K562 (cell line): ENCODE data around the gene SCFD1. TPM values are rescaled to one million over a fixed set of nuclear protein-coding genes. Genes with fewer than 3 reads are reported as not detected.
"Not testable (repeated sequence)": the region's sequence is repeated elsewhere in the genome, so short reads cannot be mapped to it uniquely, and the experiment has no call there.

Source experiments
- ATAC-seq: fragments of 200-7000 bp; cut with Tn5 transposase; 3 replicates; pipeline ENCODE4 v1.9.1; 2020; ENCODE audit warnings: moderate library complexity
- BruUV-seq: library from RNA; stranded (reverse); fragments of 400-500 nt; replicated peaks from 2 replicates; lab custom pipeline; 2021; lab: Mats Ljungman, UMichigan
- CTCF ChIA-PET: fragments of 300-600 bp; formaldehyde crosslinking; extraction: SDS; loops from one replicate; lab custom pipeline; 2021; ENCODE audit warnings: low intra/inter-chr PET ratio; lab: Yijun Ruan, JAX
- POLR2A ChIA-PET: fragments of 300-600, 350-650 bp; sonication (Branson Sonifier 250); formaldehyde crosslinking; extraction: SDS; loops from one replicate; lab custom pipeline; 2021; ENCODE audit warnings: antibody characterized with exemption, inconsistent platforms; lab: Yijun Ruan, JAX
- DNase-seq, 4 experiments: peaks; one replicate each; pipeline versions ENCODE4 v3.0.0 to v3.0.0-alpha.2; 2011 to 2018; ENCODE audit warnings: low spot score in 3 of 4, mixed read lengths in 3 of 4; ENCODE audit errors: extremely low read depth in 1 of 4
- FAIRE-seq: peaks from 2 replicates; lab custom pipeline; 2011; peaks lifted over from hg19 to GRCh38; lab: Jason Lieb, UNC
- H2AFZ ChIP-seq: 2 replicates; pipeline ENCODE4 v1.6.0; 2011; ENCODE audit warnings: low read depth, low read length, control low read depth, inconsistent platforms
- H3K27ac ChIP-seq: fragments of 200-600 bp; 3 replicates; pipeline ENCODE4 v1.8.0; 2011; ENCODE audit warnings: low read depth, mild to moderate bottlenecking, control low read depth, inconsistent platforms, low read length, moderate library complexity, mixed read lengths; ENCODE audit errors: extremely low read depth
- H3K27me3 ChIP-seq, 2 experiments: fragments of 300-600 bp in 1 of 2; 2 replicates in 1 of 2; 3 replicates in 1 of 2; pipeline versions ENCODE4 v1.6.0 to v1.8.0; 2011; ENCODE audit warnings: inconsistent platforms in 2 of 2, low read length in 2 of 2, mild to moderate bottlenecking in 1 of 2, mixed read lengths in 1 of 2, moderate library complexity in 1 of 2; ENCODE audit not compliant: control insufficient read depth in 2 of 2, insufficient read depth in 2 of 2
- H3K36me3 ChIP-seq: fragments of 300-600 bp; 3 replicates; pipeline ENCODE4 v1.8.0; 2011; ENCODE audit warnings: mild to moderate bottlenecking, low read length, inconsistent platforms; ENCODE audit not compliant: control insufficient read depth, insufficient read depth
- H3K4me1 ChIP-seq, 2 experiments: fragments of 200-600 bp in 1 of 2; replicated peaks in 1 of 2; 2 replicates in 1 of 2; 3 replicates in 1 of 2; pipeline versions ENCODE4 v1.5.1 to v1.8.0; 2011; ENCODE audit warnings: inconsistent platforms in 2 of 2, low read length in 2 of 2, mild to moderate bottlenecking in 1 of 2, mixed read lengths in 1 of 2, moderate library complexity in 1 of 2; ENCODE audit not compliant: control insufficient read depth in 2 of 2, insufficient read depth in 2 of 2
- H3K4me2 ChIP-seq: 2 replicates; pipeline ENCODE4 v1.6.1; 2011; ENCODE audit warnings: low read length, control low read depth, inconsistent platforms, mixed read lengths; ENCODE audit not compliant: insufficient read depth
- H3K4me3 ChIP-seq: fragments of 200-600 bp; sonication (generic), shearing (Covaris generic); 2 replicates; pipeline ENCODE4 v1.5.1; 2016; ENCODE audit warnings: control low read depth, inconsistent platforms
- H3K79me2 ChIP-seq: fragments of 200-600 bp; 3 replicates; pipeline ENCODE4 v1.8.0; 2011; ENCODE audit warnings: low read length, inconsistent platforms; ENCODE audit not compliant: control insufficient read depth, insufficient read depth
- H3K9ac ChIP-seq, 2 experiments: 2 replicates each; pipeline versions ENCODE4 v1.6.0 to v1.6.1; 2011; ENCODE audit warnings: low read depth in 2 of 2, low read length in 2 of 2, control low read depth in 1 of 2, inconsistent platforms in 1 of 2, mild to moderate bottlenecking in 1 of 2, mixed read lengths in 1 of 2; ENCODE audit not compliant: insufficient read depth in 1 of 2
- H3K9me1 ChIP-seq: one replicate; pipeline ENCODE4 v1.6.0; 2011; ENCODE audit warnings: inconsistent platforms, mild to moderate bottlenecking, low read length, moderate library complexity; ENCODE audit not compliant: control insufficient read depth, insufficient read depth
- H3K9me3 ChIP-seq: replicated peaks from 2 replicates; pipeline ENCODE4 v1.5.1; 2011; ENCODE audit warnings: low read depth, low read length, inconsistent platforms; ENCODE audit not compliant: control insufficient read depth, insufficient read depth
- H4K20me1 ChIP-seq: replicated peaks from 2 replicates; pipeline ENCODE4 v1.6.1; 2011; ENCODE audit warnings: low read length, inconsistent platforms, mixed read lengths; ENCODE audit not compliant: control insufficient read depth, insufficient read depth
- POLR3G ChIP-seq: IDR thresholded peaks from 2 replicates; pipeline ENCODE4 v1.6.1; 2011; ENCODE audit not compliant: insufficient read length, insufficient replicate concordance; ENCODE audit errors: extremely low read depth
- ZNF174 ChIP-seq: fragments of 250-450 bp; sonication (Bioruptor Pico); IDR thresholded peaks from 2 replicates; pipeline ENCODE4 v1.4.0; 2020; ENCODE audit warnings: mild to moderate bottlenecking
- ZNF184 ChIP-seq: sonication (generic); formaldehyde crosslinking; IDR thresholded peaks from 2 replicates; pipeline ENCODE4 v1.5.0; 2020; ENCODE audit warnings: missing genetic modification reagents
- ZNF764 ChIP-seq: fragments of 250-450 bp; sonication (Bioruptor Pico); IDR thresholded peaks from 2 replicates; pipeline ENCODE4 v1.4.0; 2020; ENCODE audit warnings: low read depth, mild to moderate bottlenecking, moderate library complexity
- WGBS: fragments of 100-300 bp; shearing (Covaris generic); methylation state at CpG from one replicate; pipeline ENCODE4 v1.1.6; 2016; ENCODE audit warnings: low coverage, mixed read lengths; ENCODE audit not compliant: insufficient coverage; ENCODE audit errors: missing lambda C conversion rate; 5-methylcytosine and 5-hydroxymethylcytosine counted together
- in situ Hi-C: fragments of 300-500 bp; cut with MboI; formaldehyde crosslinking; loops from 4 replicates; pipeline ENCODE4 v1.15.0; 2018; ENCODE audit warnings: inconsistent platforms, mixed read lengths
- intact Hi-C: fragments of 100-400 bp; cut with micrococcal nuclease; formaldehyde crosslinking; loops from 2 replicates; pipeline ENCODE4 v1.14.2; 2022
- polyA plus RNA-seq, 8 experiments: library from polyadenylated mRNA; depleted of rRNA in 4 of 8; stranded (reverse) in 5 of 8; unstranded in 3 of 8; fragments of >200 nt; fragmentation: Nextera tagmentation in 2 of 8; fragmentation: Illumina TruSeq in 1 of 8; extraction: Ambion mirVana in 2 of 8; extraction: Trizol in 1 of 8; gene quantifications; 2 replicates each; pipeline versions ENCODE4 v1.2.1 to v1.2.3, GENCODE V29; 2011 to 2014; ENCODE audit warnings: inconsistent platforms in 1 of 8, missing spikeins in 1 of 8
- total RNA-seq, 7 experiments: library from RNA; depleted of rRNA in 6 of 7; stranded (reverse); fragments of >200 nt in 6 of 7; fragmentation: Illumina TruSeq in 2 of 7; extraction: Trizol in 2 of 7; gene quantifications; 2 replicates each; pipeline versions ENCODE4 v1.2.1 to v1.2.3, GENCODE V29; 2011 to 2021; ENCODE audit warnings: low replicate concordance in 1 of 7
- TF ChIP-seq, protein P1 (sequence below), 3 experiments: fragments of 200-800 bp in 1 of 3; sonication (Bioruptor generic) in 1 of 3; sonication (generic) in 1 of 3; formaldehyde crosslinking in 1 of 3; IDR thresholded peaks; 2 replicates each; pipeline versions ENCODE4 v1.6.1 to v1.8.0; 2016 to 2022; ENCODE audit warnings: mild to moderate bottlenecking in 2 of 3, missing compliant biosample characterization in 2 of 3, missing genetic modification characterization in 2 of 3, missing genetic modification reagents in 1 of 3
- TF ChIP-seq, protein P2 (sequence below): fragments of 450-650 bp; IDR thresholded peaks from 2 replicates; pipeline ENCODE4 v1.7.0; 2016; ENCODE audit warnings: borderline replicate concordance
- TF ChIP-seq, protein P3 (sequence below), 2 experiments: IDR thresholded peaks; 2 replicates each; pipeline ENCODE4 v1.6.1; 2011; ENCODE audit warnings: borderline replicate concordance in 1 of 2, control low read depth in 1 of 2, low read depth in 1 of 2, low read length in 1 of 2, mild to moderate bottlenecking in 1 of 2, mixed read lengths in 1 of 2, moderate library complexity in 1 of 2; ENCODE audit not compliant: insufficient read depth in 1 of 2, insufficient read length in 1 of 2, poor library complexity in 1 of 2, severe bottlenecking in 1 of 2; ENCODE audit errors: extremely low read depth in 1 of 2

The SCFD1 gene
- total and polyA plus RNA-seq, 9 of the 15 experiments (the other 6 are each of a cell fraction or from before 2014, with no cell fraction given): 48.9 to 112 (median 75.2) TPM

DNA sequence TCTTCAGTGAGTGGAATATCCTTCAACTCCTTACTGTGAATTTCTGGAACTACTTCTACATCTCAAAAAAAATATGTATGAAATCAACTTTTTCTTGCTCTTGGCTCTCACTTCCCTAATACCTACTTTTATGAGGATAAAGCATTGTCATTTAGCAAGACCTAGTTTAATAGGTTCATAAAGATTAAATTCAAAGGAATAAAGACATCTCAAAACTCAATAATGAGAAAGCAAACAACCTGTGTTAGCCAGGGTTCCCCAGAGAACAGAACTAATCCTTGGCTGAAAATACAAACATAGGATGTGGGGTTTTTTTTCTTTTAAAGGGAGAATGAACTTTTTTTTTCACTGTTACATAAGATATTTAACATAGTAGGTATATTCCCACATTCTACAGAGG, 57.9 kb downstream of the SCFD1 start:
- Histone ChIP-seq H3K9me1 (no peaks in the 10 kb centered on the region), H3K9ac (no peak overlapping the region), H3K4me3 (no peak overlapping the region), H4K20me1 (no peaks in the 10 kb centered on the region), H3K9me3 (no peaks in the 10 kb centered on the region), H3K27me3 (no peaks in the 10 kb centered on the region), H3K27ac (no peak overlapping the region), H3K4me1 (no peaks in the 10 kb centered on the region), H3K79me2 (no peaks in the 10 kb centered on the region), H2AFZ (no peak overlapping the region), H3K36me3 (peaks cover 52% of the 10 kb centered on the region; the same call in 2 of the 3 replicates), H3K4me2 (no peak overlapping the region)
- in situ Hi-C loops: no loop called here
- intact Hi-C loops: no loop called here
- ATAC-seq (no peak), FAIRE-seq (no peak), DNase-seq (no peak)
- CTCF ChIA-PET: no interaction called here
- TF ChIP-seq, protein P1, sequence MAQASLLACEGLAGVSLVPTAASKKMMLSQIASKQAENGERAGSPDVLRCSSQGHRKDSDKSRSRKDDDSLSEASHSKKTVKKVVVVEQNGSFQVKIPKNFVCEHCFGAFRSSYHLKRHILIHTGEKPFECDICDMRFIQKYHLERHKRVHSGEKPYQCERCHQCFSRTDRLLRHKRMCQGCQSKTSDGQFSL (CRISPR knock-in tag; IDR thresholded peaks at IDR 0.05): no peak
- TF ChIP-seq, protein P1 (tag; IDR thresholded peaks at IDR 0.05): no peak
- TF ChIP-seq, protein P2, sequence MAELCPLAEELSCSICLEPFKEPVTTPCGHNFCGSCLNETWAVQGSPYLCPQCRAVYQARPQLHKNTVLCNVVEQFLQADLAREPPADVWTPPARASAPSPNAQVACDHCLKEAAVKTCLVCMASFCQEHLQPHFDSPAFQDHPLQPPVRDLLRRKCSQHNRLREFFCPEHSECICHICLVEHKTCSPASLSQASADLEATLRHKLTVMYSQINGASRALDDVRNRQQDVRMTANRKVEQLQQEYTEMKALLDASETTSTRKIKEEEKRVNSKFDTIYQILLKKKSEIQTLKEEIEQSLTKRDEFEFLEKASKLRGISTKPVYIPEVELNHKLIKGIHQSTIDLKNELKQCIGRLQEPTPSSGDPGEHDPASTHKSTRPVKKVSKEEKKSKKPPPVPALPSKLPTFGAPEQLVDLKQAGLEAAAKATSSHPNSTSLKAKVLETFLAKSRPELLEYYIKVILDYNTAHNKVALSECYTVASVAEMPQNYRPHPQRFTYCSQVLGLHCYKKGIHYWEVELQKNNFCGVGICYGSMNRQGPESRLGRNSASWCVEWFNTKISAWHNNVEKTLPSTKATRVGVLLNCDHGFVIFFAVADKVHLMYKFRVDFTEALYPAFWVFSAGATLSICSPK: no peak
- TF ChIP-seq ZNF174 (CRISPR knock-in tag) (no peak), ZNF184 (CRISPR knock-in tag) (no peak), ZNF764 (no peak), POLR3G (no peak)
- TF ChIP-seq, protein P3, sequence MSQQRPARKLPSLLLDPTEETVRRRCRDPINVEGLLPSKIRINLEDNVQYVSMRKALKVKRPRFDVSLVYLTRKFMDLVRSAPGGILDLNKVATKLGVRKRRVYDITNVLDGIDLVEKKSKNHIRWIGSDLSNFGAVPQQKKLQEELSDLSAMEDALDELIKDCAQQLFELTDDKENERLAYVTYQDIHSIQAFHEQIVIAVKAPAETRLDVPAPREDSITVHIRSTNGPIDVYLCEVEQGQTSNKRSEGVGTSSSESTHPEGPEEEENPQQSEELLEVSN (IDR thresholded peaks at IDR 0.05; ENCODE audit: borderline replicate concordance in 1 of 2, extremely low read depth in 1 of 2, insufficient read depth in 1 of 2, insufficient read length in 1 of 2, low read depth in 1 of 2, low read length in 1 of 2, poor library complexity in 1 of 2, severe bottlenecking in 1 of 2): no peak
- no TSS peak for BruUV-seq
- POLR2A ChIA-PET: no interaction called here

DNA sequence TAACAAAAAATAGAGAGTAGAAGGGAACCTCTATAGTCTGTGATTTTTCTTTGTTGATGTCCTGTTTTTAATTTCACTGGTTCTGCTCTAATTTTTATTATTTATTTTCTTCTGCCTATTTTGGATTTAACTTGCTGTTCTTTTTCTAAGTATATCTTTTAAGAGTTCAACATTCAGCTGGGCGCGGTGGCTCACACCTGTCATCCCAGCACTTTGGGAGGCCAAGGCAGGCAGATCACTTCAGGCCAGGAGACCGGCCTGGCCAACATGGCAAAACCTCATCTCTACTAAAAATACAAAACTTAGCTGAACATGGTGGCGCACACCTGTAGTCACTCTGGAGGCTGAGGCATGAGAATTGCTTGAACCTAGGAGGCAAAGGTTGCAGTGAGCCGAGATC, 58.7 kb downstream of the SCFD1 start:
- BruUV-seq, H3K4me2 ChIP-seq, H3K9ac ChIP-seq, H3K27me3 ChIP-seq, DNase-seq, H3K9me3 ChIP-seq, H3K4me3 ChIP-seq, H3K79me2 ChIP-seq, ATAC-seq, H3K4me1 ChIP-seq, FAIRE-seq, H4K20me1 ChIP-seq, in situ Hi-C loops, H2AFZ ChIP-seq, CTCF ChIA-PET, POLR2A ChIA-PET, H3K9me1 ChIP-seq, intact Hi-C loops, H3K27ac ChIP-seq: not testable (repeated sequence)
- 100% methylated on average over 2 of the region's 5 CpGs for WGBS
- peaks cover 45% of the 10 kb centered on the region; the same call in 2 of the 3 replicates for H3K36me3 ChIP-seq
